Urothelium cell line (cell line): ENCODE results near the gene CIROP.
A peak's percentile ranks its signal among the peaks of the same experiment; 100 is the strongest.

ENCODE experiments used
- DNase-seq: peaks from one replicate; pipeline ENCODE4 v3.0.0; 2011; ENCODE audit warnings: low spot score, mixed read lengths
- FAIRE-seq: peaks from 2 replicates; lab custom pipeline; 2011; peaks lifted over from hg19 to GRCh38; lab: Jason Lieb, UNC

The CIROP gene

GRCh38 chr14:23104591-23105347, at the start of gene CIROP:
TSS of gene CIROP (minus strand) at chr14:23104989. CDS start at chr14:23104920, 69 bp downstream.
- no peak for DNase-seq
- FAIRE-seq: no peak

GRCh38 chr14:23153851-23154796, 49.3 kb upstream of the CIROP start:
- peak; percentile 42 for DNase-seq
- no peak for FAIRE-seq

GRCh38 chr14:23151342-23151741, 46.6 kb upstream of the CIROP start:
- FAIRE-seq (no peak), DNase-seq (no peak)

- DNase-seq: no peak
- FAIRE-seq: no peak
These were observed 45.0 kb upstream of the CIROP start for GRCh38 chr14:23149745-23150144.

GRCh38 chr14:23148591-23149249, 43.9 kb upstream of the CIROP start:
- FAIRE-seq: no peak

GRCh38 chr14:23147676-23148075, 42.9 kb upstream of the CIROP start:
- no peak for FAIRE-seq
- DNase-seq: no peak

More at GRCh38 chr14:23148591-23149249, 43.9 kb upstream of the CIROP start:
- no peak for DNase-seq

- DNase-seq: no peak
- no peak for FAIRE-seq
These were observed 42.2 kb upstream of the CIROP start for GRCh38 chr14:23146980-23147379.

GRCh38 chr14:23146351-23146910, 41.6 kb upstream of the CIROP start:
- FAIRE-seq (no peak), DNase-seq (no peak)

GRCh38 chr14:23145794-23146350, 41.1 kb upstream of the CIROP start:
- DNase-seq (no peak), FAIRE-seq (no peak)

- no peak for DNase-seq
These were observed 39.1 kb upstream of the CIROP start for GRCh38 chr14:23143911-23144310.

GRCh38 chr14:23142826-23143225, 38.0 kb upstream of the CIROP start:
- FAIRE-seq (no peak), DNase-seq (no peak)

More at GRCh38 chr14:23143911-23144310, 39.1 kb upstream of the CIROP start:
- no peak for FAIRE-seq

GRCh38 chr14:23141706-23142444, 37.1 kb upstream of the CIROP start:
- DNase-seq (no peak), FAIRE-seq (no peak)

GRCh38 chr14:23140371-23140770, 35.6 kb upstream of the CIROP start:
- no peak for DNase-seq
- no peak for FAIRE-seq

- FAIRE-seq: no peak
These were observed 35.1 kb upstream of the CIROP start for GRCh38 chr14:23139874-23140273.

GRCh38 chr14:23137813-23138535, 33.2 kb upstream of the CIROP start:
- DNase-seq: no peak
- FAIRE-seq: no peak

More at GRCh38 chr14:23139874-23140273, 35.1 kb upstream of the CIROP start:
- DNase-seq: no peak

GRCh38 chr14:23137192-23137812, 32.5 kb upstream of the CIROP start:
- DNase-seq (no peak), FAIRE-seq (no peak)

GRCh38 chr14:23136566-23137133, 31.9 kb upstream of the CIROP start:
- DNase-seq: no peak
- FAIRE-seq: no peak

GRCh38 chr14:23132970-23133369, 28.2 kb upstream of the CIROP start:
- FAIRE-seq (no peak), DNase-seq (no peak)
